Pancreas (tissue), 10 donors: Measurements from ENCODE around the gene CXADR. TPM values are rescaled to one million over a fixed set of nuclear protein-coding genes. Genes with fewer than 3 reads are reported as not detected.

Source experiments
- ATAC-seq, 4 donors: fragments of 200-7000 bp; cut with Tn5 transposase; one replicate each; pipeline versions ENCODE4 v1.8.0 to v1.9.1; 2020; ENCODE audit warnings: mild to moderate bottlenecking in 4 of 4, moderate library complexity in 4 of 4
- DNase-seq, 6 donors: peaks; one replicate each; pipeline ENCODE4 v3.0.0-alpha.2; 2020
- FAIRE-seq: peaks from 2 replicates; lab custom pipeline; 2012; peaks lifted over from hg19 to GRCh38; lab: Jason Lieb, UNC
- H3K27ac ChIP-seq, 4 donors: fragments of 200-600 bp; sonication (generic); 1 replicate in 3 of 4; 2 replicates in 1 of 4; pipeline versions ENCODE4 v1.5.0 to v1.8.0; 2020
- H3K27me3 ChIP-seq, 4 donors: fragments of 200-600 bp; one replicate each; pipeline ENCODE4 v1.8.0; 2021
- H3K36me3 ChIP-seq, 3 donors: fragments of 200-600 bp; sonication (generic) in 1 of 3; one replicate each; pipeline versions ENCODE4 v1.5.0 to v1.8.0; 2020 to 2021
- H3K4me1 ChIP-seq, 3 donors: fragments of 200-600 bp; one replicate each; pipeline ENCODE4 v1.8.0; 2021
- H3K4me3 ChIP-seq, 4 donors: fragments of 200-600 bp; sonication (generic) in 2 of 4; one replicate each; pipeline versions ENCODE4 v1.5.0 to v1.8.0; 2020 to 2021
- H3K9me3 ChIP-seq, 4 donors: fragments of 200-600 bp; one replicate each; pipeline ENCODE4 v1.8.0; 2021
- CTCF ChIP-seq, 4 donors: fragments of 200-600 bp; sonication (generic) in 3 of 4; IDR thresholded peaks; one replicate each; pipeline versions ENCODE4 v1.5.0 to v1.8.0; 2021; ENCODE audit warnings: antibody characterized with exemption in 4 of 4
- WGBS, 2 donors: extraction: QIAGEN DNeasy Blood & Tissue Kit; methylation state at CpG; one replicate each; pipeline ENCODE4 v1.1.7; 2013; 5-methylcytosine and 5-hydroxymethylcytosine counted together
- intact Hi-C, 3 donors: fragments of 100-400 bp; cut with DNase I; formaldehyde crosslinking; loops; one replicate each; pipeline versions ENCODE4 v1.11.1 to v1.14.2; 2022
- polyA plus RNA-seq, 2 donors: library from polyadenylated mRNA; stranded (reverse); fragments of 200-250 nt; gene quantifications; one replicate each; pipeline ENCODE4 v1.2.3, GENCODE V29; 2013
- total RNA-seq, 6 donors: library from RNA; stranded (reverse); fragmentation: NEBNext Ultra II Directional in 4 of 6; extraction: Animal tissue kit (Norgen Biotek cat#: 25700) in 4 of 6; gene quantifications; one replicate each; pipeline versions ENCODE4 v1.2.1 to v1.2.4, GENCODE V29; 2021 to 2023
- donor health status: healthy with polysubstance abuse.
- donor health status: DM: no; HTN: no; CAD: no; lungs with moderate emphysema.
- donor health status: DM: no; HTN: no; CAD: no.
- donor health status: control.
- donor health status: control.
- donor health status: Bipolar disorder and iron deficiency.
- donor health status: DM: yes; HTN: yes; CAD: no.
- donor health status: DM: no; HTN: no; CAD: no.
- donor health status: DM: no; HTN: no; CAD: no.
- donor health status: DM: yes; HTN: yes; CAD: no.

Gene CXADR
- total and polyA plus RNA-seq, 8 donors: 5.1 to 24.8 (median 15.1) TPM

DNA sequence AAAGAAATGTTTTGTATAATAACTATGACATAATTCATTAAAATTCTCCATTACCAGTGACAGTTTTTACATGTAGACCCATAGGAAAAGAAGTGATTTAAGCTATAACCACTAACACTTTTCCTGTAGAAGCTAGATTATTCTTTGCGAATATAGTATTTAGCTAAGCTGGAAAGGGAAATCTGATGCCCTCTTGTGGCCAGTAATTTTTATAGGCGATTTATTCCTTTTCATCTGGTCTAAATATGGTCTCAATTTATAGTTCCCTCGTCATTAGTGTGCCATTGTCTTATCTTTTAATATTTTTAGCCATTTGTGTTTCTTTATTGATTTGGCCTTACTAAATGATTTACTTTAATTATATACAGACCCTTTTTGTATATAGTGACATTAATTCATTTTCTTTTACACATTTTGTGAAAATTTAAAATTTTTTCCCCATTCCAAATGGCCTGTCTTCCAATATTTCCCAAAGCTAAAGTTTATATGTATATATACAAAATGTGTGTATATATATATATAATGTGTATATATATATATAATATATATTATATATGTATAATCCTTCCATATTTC lies 73.1 kb downstream of the CXADR start:
- H3K4me3 ChIP-seq: no peak overlapping the region
- TF ChIP-seq CTCF (IDR thresholded peaks at IDR 0.05): peak in 3 of 4 donors; percentile 42 to 51 (median 43)
- FAIRE-seq (peak; percentile 96), ATAC-seq (peak; percentile 61 to 82 (median 76)), DNase-seq (no peak)
- H3K9me3 ChIP-seq: no peaks in the 10 kb centered on the region
- no peak overlapping the region for H3K27ac ChIP-seq
- H3K36me3 ChIP-seq: no peaks in the 10 kb centered on the region
- intact Hi-C loops: loop anchor here in 1 of 3 donors (10.0 kb wide), 1 partner anchor 201 kb away; no protein-coding TSS in a partner anchor
- WGBS, 2 donors: 1% methylated on average over 3 of the region's 3 CpGs
- no peaks in the 10 kb centered on the region for H3K27me3 ChIP-seq
- peaks cover 0 to 8% (median 6%) of the 10 kb centered on the region in 3 donors for H3K4me1 ChIP-seq

GRCh38 chr21:17590430-17590829 lies 77.6 kb downstream of the CXADR start:
- no peak overlapping the region for H3K4me3 ChIP-seq
- TF ChIP-seq CTCF (IDR thresholded peaks at IDR 0.05): no peak
- no peak for FAIRE-seq
- WGBS, 2 donors: 67 to 73% methylated on average over 4 of the region's 4 CpGs
- H3K4me1 ChIP-seq: peaks cover 0 to 10% (median 6%) of the 10 kb centered on the region in 3 donors
- H3K9me3 ChIP-seq: no peaks in the 10 kb centered on the region
- intact Hi-C loops: no loop called here
- peak in 3 of 4 donors; percentile 30 to 46 (median 45) for ATAC-seq
- no peak for DNase-seq
- no peaks in the 10 kb centered on the region for H3K27me3 ChIP-seq
- no peak overlapping the region for H3K27ac ChIP-seq
- H3K36me3 ChIP-seq: peaks cover 0 to 12% (median 0%) of the 10 kb centered on the region in 3 donors

- Histone ChIP-seq H3K27ac (no peak overlapping the region), H3K9me3 (no peaks in the 10 kb centered on the region), H3K27me3 (no peaks in the 10 kb centered on the region), H3K4me1 (no peaks in the 10 kb centered on the region), H3K4me3 (no peak overlapping the region), H3K36me3 (peaks cover 0 to 12% (median 0%) of the 10 kb centered on the region in 3 donors)
- no peak for DNase-seq
- 68 to 72% methylated on average over 1 of the region's 1 CpG for WGBS, 2 donors
- FAIRE-seq: peak; percentile 53
- intact Hi-C loops: no loop called here
- TF ChIP-seq CTCF (IDR thresholded peaks at IDR 0.05): no peak
- ATAC-seq: no peak
Measured at GRCh38 chr21:17597680-17598079, 84.8 kb downstream of the CXADR start.

GRCh38 chr21:17598437-17598836 lies 85.6 kb downstream of the CXADR start:
- H3K27me3 ChIP-seq: no peaks in the 10 kb centered on the region
- FAIRE-seq (no peak), DNase-seq (no peak), ATAC-seq (no peak)
- H3K4me3 ChIP-seq: no peak overlapping the region
- no peak for TF ChIP-seq CTCF (IDR thresholded peaks at IDR 0.05)
- 90 to 94% methylated on average over 3 of the region's 3 CpGs for WGBS, 2 donors
- no peak overlapping the region for H3K27ac ChIP-seq
- intact Hi-C loops: no loop called here
- H3K4me1 ChIP-seq: no peaks in the 10 kb centered on the region
- no peaks in the 10 kb centered on the region for H3K9me3 ChIP-seq
- H3K36me3 ChIP-seq: peaks cover 0 to 11% (median 0%) of the 10 kb centered on the region in 3 donors

GRCh38 chr21:17602874-17603273 lies 90.0 kb downstream of the CXADR start:
- H3K27ac ChIP-seq: no peak overlapping the region
- H3K9me3 ChIP-seq: no peaks in the 10 kb centered on the region
- no peak overlapping the region for H3K4me3 ChIP-seq
- no peaks in the 10 kb centered on the region for H3K27me3 ChIP-seq
- no peak for TF ChIP-seq CTCF (IDR thresholded peaks at IDR 0.05)
- FAIRE-seq: no peak
- WGBS, 2 donors: 79 to 87% methylated on average over 3 of the region's 3 CpGs
- no peak for ATAC-seq
- DNase-seq: no peak
- H3K36me3 ChIP-seq: peaks cover 0 to 11% (median 0%) of the 10 kb centered on the region in 3 donors
- intact Hi-C loops: no loop called here
- H3K4me1 ChIP-seq: no peaks in the 10 kb centered on the region
